ENCODE results near the gene ZNF211.

Gene ZNF211

GRCh38 chr19:57688011-57688763 is 55.2 kb downstream of the ZNF211 start:
- H3F3A ChIP-seq (ENCODE audit: insufficient read depth, low read length): no peaks in the 10 kb centered on the region; the same call in 1 of the 2 replicates
- H4K20me1 ChIP-seq (ENCODE audit: insufficient read depth, low read length): no peaks in the 10 kb centered on the region
- no peak overlapping the region for H3K9ac ChIP-seq (ENCODE audit: low read length)
- no peaks in the 10 kb centered on the region for H3K27me3 ChIP-seq (replicated peaks; ENCODE audit: insufficient read depth, low read length)
- DNase-seq: no peak
- no peaks in the 10 kb centered on the region for H3K9me2 ChIP-seq (replicated peaks; ENCODE audit: insufficient read depth, low read length)
- no peak overlapping the region for H3K4me2 ChIP-seq (ENCODE audit: low read depth, low read length)
- H3K36me3 ChIP-seq (replicated peaks; ENCODE audit: insufficient read depth, low read length): peaks cover 30% of the 10 kb centered on the region
- no peak overlapping the region for H2AFZ ChIP-seq (ENCODE audit: low read length)
- TF ChIP-seq EZH2phosphoT487 (IDR thresholded peaks at IDR 0.05; ENCODE audit: low read length) (no peak), CTCF (IDR thresholded peaks at IDR 0.05; ENCODE audit: low read length) (no peak), EZH2 (optimal IDR thresholded peaks at IDR 0.05; ENCODE audit: low read depth, low read length) (no peak)
- no peak overlapping the region for H3K27ac ChIP-seq (ENCODE audit: low read length)
- no peak overlapping the region for H3K4me3 ChIP-seq (ENCODE audit: low read length)
- no peaks in the 10 kb centered on the region for H3K4me1 ChIP-seq (ENCODE audit: low read length)
- H3K79me2 ChIP-seq (ENCODE audit: low read length): peaks cover 21% of the 10 kb centered on the region
- no peaks in the 10 kb centered on the region for H3K9me3 ChIP-seq (replicated peaks; ENCODE audit: insufficient read depth, low read length)

GRCh38 chr19:57689750-57690149 is 56.8 kb downstream of the ZNF211 start:
- Histone ChIP-seq H3K4me2 (ENCODE audit: low read depth, low read length) (no peak overlapping the region), H3K27me3 (replicated peaks; ENCODE audit: insufficient read depth, low read length) (no peaks in the 10 kb centered on the region), H3K9me3 (replicated peaks; ENCODE audit: insufficient read depth, low read length) (no peaks in the 10 kb centered on the region), H3K79me2 (ENCODE audit: low read length) (peaks cover 7% of the 10 kb centered on the region; the same call in 1 of the 2 replicates), H3K9me2 (replicated peaks; ENCODE audit: insufficient read depth, low read length) (no peaks in the 10 kb centered on the region), H4K20me1 (ENCODE audit: insufficient read depth, low read length) (no peaks in the 10 kb centered on the region), H3K4me3 (ENCODE audit: low read length) (no peak overlapping the region), H3K9ac (ENCODE audit: low read length) (no peak overlapping the region), H2AFZ (ENCODE audit: low read length) (no peak overlapping the region), H3K27ac (ENCODE audit: low read length) (no peak overlapping the region), H3F3A (ENCODE audit: insufficient read depth, low read length) (no peaks in the 10 kb centered on the region; the same call in 1 of the 2 replicates), H3K4me1 (ENCODE audit: low read length) (no peaks in the 10 kb centered on the region), H3K36me3 (replicated peaks; ENCODE audit: insufficient read depth, low read length) (peaks cover 28% of the 10 kb centered on the region)
- no peak for DNase-seq
- TF ChIP-seq EZH2 (optimal IDR thresholded peaks at IDR 0.05; ENCODE audit: low read depth, low read length): no peak

Data from MM.1S (cell line).